Measurements from ENCODE around the gene ALOX15B. TPM values are rescaled to one million over a fixed set of nuclear protein-coding genes. Genes with fewer than 3 reads are reported as not detected.

Gene ALOX15B
- total and polyA plus RNA-seq, 9 of the 15 experiments (the other 6 are each of a cell fraction or from before 2014, with no cell fraction given): 0.04 TPM; not detected in 8

DNA sequence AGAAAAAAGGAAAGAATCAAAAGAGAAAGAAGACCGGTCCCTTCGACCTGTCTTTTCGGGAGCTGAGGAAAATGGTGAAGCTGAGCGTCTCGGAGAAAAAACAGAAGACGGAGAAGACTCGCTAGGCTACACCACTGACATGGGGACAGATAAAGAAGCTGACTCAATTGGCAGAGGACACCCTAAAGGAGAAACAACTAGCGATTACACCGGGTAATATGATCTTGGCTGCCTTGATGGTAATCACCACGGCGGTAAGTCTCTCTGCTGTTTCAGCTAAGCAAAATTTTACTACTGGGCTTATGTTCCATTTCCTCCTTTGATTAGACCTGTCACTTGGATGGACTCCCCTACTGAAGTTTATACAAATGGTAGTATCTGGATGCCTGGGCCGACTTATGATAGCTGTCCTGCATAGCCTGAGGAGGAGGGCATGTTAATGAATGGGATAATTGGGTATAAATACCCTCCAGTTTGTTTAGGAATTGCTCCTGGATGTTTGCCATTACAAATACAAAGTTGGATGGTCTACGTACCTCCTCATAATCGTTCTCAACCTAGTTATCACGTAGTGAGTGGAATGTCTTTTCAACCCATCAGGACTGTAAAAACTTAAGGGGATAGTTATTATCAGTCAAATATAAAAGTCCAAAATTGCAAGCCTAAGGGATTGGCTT, 24.1 kb downstream of the ALOX15B start:
- WGBS (ENCODE audit: insufficient coverage, low coverage, missing lambda C conversion rate): 0% methylated on average over 15 of the region's 15 CpGs
- intact Hi-C loops (cut with micrococcal nuclease): no loop called here
- Histone ChIP-seq H4K20me1 (replicated peaks; ENCODE audit: control insufficient read depth, insufficient read depth, low read length) (no peaks in the 10 kb centered on the region), H3K4me2 (ENCODE audit: insufficient read depth, low read length) (peak overlapping the region; percentile 76), H3K79me2 (ENCODE audit: control insufficient read depth, insufficient read depth, low read length) (no peaks in the 10 kb centered on the region), H3K36me3 (ENCODE audit: control insufficient read depth, insufficient read depth, low read length) (no peaks in the 10 kb centered on the region), H3K9me1 (ENCODE audit: control insufficient read depth, insufficient read depth, low read length) (no peaks in the 10 kb centered on the region), H3K9ac (ENCODE audit: insufficient read depth in 1 of 2, low read depth in 2 of 2, low read length in 2 of 2) (peak overlapping the region; percentile 52 to 66; a peak in 3 of 4 replicates), H3K4me1 (replicated peaks in 1 of 2; ENCODE audit: control insufficient read depth in 2 of 2, insufficient read depth in 2 of 2, low read length in 2 of 2) (peaks cover 8% of the 10 kb centered on the region in 2 experiments; a peak in 4 of 5 replicates), H3K9me3 (replicated peaks; ENCODE audit: control insufficient read depth, insufficient read depth, low read depth, low read length) (no peaks in the 10 kb centered on the region), H3K27ac (ENCODE audit: extremely low read depth, low read depth, low read length) (peak overlapping the region; percentile 52), H3K4me3 (peak overlapping the region; percentile 24), H2AFZ (ENCODE audit: low read depth, low read length) (peak overlapping the region; percentile 87), H3K27me3 (ENCODE audit: control insufficient read depth in 2 of 2, insufficient read depth in 2 of 2, low read length in 2 of 2) (0 out of 5 replicates have a peak, but pooled peaks cover 0 to 3% of the 10 kb centered on the region in 2 experiments)
- ATAC-seq: peak; percentile 75
- in situ Hi-C loops (cut with MboI): loop anchor here (25.0 kb wide), 2 partner anchors 724 to 924 kb away; partner anchors contain the start of gene MFSD6L
- DNase-seq (ENCODE audit: extremely low read depth in 1 of 4, low spot score in 3 of 4): peak in 2 of 4 experiments; percentile 58 to 64
- CTCF ChIA-PET (ENCODE audit: low intra/inter-chr PET ratio): interaction anchor here (0.9 to 3.5 kb wide), 2 partner anchors 17 to 48 kb away, joined by 3 to 18 read pairs; no protein-coding TSS in a partner anchor
- FAIRE-seq: peak; percentile 87
- POLR2A ChIA-PET: interaction anchor here (1.0 to 2.2 kb wide), 4 partner anchors 8 to 206 kb away, joined by 3 to 9 read pairs (median 5); partner anchors contain the start of gene NAA38
- BruUV-seq (replicated peaks): no TSS peak
- TF ChIP-seq ATF7 (IDR thresholded peaks at IDR 0.05) (peak; percentile 89), SRSF9 (IDR thresholded peaks at IDR 0.05; ENCODE audit: borderline replicate concordance, low read depth, low read length) (no peak), ZNF507 (tag; conservative IDR thresholded peaks at IDR 0.05) (no peak), KDM1A (IDR thresholded peaks at IDR 0.05) (no peak), TCF15 (CRISPR knock-in tag; IDR thresholded peaks at IDR 0.05) (no peak), ADNP (tag; IDR thresholded peaks at IDR 0.05) (no peak), ASH1L (IDR thresholded peaks at IDR 0.05; ENCODE audit: borderline replicate concordance, low read depth, partially characterized antibody) (no peak), DIDO1 (tag; IDR thresholded peaks at IDR 0.05; ENCODE audit: low read depth) (no peak), JUND (IDR thresholded peaks at IDR 0.05; ENCODE audit: borderline replicate concordance, low read depth, low read length) (peak; percentile 62; the same call in 1 of the 2 replicates), JUND (tag; IDR thresholded peaks at IDR 0.05; ENCODE audit: borderline replicate concordance, low read depth, low read length) (no peak), CAMTA2 (CRISPR knock-in tag; conservative IDR thresholded peaks at IDR 0.05) (no peak), POLR2AphosphoS2 (IDR thresholded peaks at IDR 0.05; ENCODE audit: low read length) (no peak), ZNF766 (CRISPR knock-in tag; conservative IDR thresholded peaks at IDR 0.05) (no peak), CREM (IDR thresholded peaks at IDR 0.05; ENCODE audit: low read depth) (no peak), GATA2 (CRISPR knock-in tag; IDR thresholded peaks at IDR 0.05) (0 out of 2 replicates have a peak, but pooled peaks have one; percentile 11), RBM17 (IDR thresholded peaks at IDR 0.05; ENCODE audit: borderline replicate concordance, low read depth, low read length) (no peak), ZFP30 (CRISPR knock-in tag; IDR thresholded peaks at IDR 0.05; ENCODE audit: borderline replicate concordance) (no peak), FOXA3 (CRISPR knock-in tag; conservative IDR thresholded peaks at IDR 0.05 in 1 of 2, IDR thresholded peaks at IDR 0.05 in 1 of 2) (no peak), ZC3H8 (IDR thresholded peaks at IDR 0.05) (no peak), BHLHE40 (IDR thresholded peaks at IDR 0.05; ENCODE audit: low read length) (peak; percentile 8)
- TF ChIP-seq, protein P1, sequence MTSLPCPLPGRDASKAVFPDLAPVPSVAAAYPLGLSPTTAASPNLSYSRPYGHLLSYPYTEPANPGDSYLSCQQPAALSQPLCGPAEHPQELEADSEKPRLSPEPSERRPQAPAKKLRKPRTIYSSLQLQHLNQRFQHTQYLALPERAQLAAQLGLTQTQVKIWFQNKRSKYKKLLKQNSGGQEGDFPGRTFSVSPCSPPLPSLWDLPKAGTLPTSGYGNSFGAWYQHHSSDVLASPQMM (CRISPR knock-in tag; IDR thresholded peaks at IDR 0.05): no peak
- TF ChIP-seq, protein P2, sequence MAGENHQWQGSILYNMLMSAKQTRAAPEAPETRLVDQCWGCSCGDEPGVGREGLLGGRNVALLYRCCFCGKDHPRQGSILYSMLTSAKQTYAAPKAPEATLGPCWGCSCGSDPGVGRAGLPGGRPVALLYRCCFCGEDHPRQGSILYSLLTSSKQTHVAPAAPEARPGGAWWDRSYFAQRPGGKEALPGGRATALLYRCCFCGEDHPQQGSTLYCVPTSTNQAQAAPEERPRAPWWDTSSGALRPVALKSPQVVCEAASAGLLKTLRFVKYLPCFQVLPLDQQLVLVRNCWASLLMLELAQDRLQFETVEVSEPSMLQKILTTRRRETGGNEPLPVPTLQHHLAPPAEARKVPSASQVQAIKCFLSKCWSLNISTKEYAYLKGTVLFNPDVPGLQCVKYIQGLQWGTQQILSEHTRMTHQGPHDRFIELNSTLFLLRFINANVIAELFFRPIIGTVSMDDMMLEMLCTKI (IDR thresholded peaks at IDR 0.05; ENCODE audit: partially characterized antibody): no peak
